ENCODE measurements around the gene ZNF507.

Gene ZNF507

GRCh38 chr19:32345261-32346207 is at the start of gene ZNF507:
Gene ZNF507, plus strand, starts transcription at chr19:32345610. Its CDS starts 7,221 bp downstream, at chr19:32352831.
- Histone ChIP-seq H3K4me3 (peak within 1 kb of the TSS; percentile 66 to 97 (median 81)), H3K27ac (peak within 1 kb of the TSS; percentile 69 to 93 (median 86))

GRCh38 chr19:32296694-32297093 is 48.7 kb upstream of the ZNF507 start:
- H3K4me3 ChIP-seq: no peak overlapping the region
- H3K27ac ChIP-seq: no peak overlapping the region

- Histone ChIP-seq H3K4me3 (no peak overlapping the region), H3K27ac (no peak overlapping the region)
Observed at GRCh38 chr19:32302778-32303177, 42.6 kb upstream of the ZNF507 start.

GRCh38 chr19:32303193-32303592 is 42.2 kb upstream of the ZNF507 start:
- Histone ChIP-seq H3K4me3 (no peak overlapping the region), H3K27ac (no peak overlapping the region)

- no peak overlapping the region for H3K4me3 ChIP-seq
- H3K27ac ChIP-seq: no peak overlapping the region
Observed at GRCh38 chr19:32307591-32307990, 37.8 kb upstream of the ZNF507 start.

- Histone ChIP-seq H3K4me3 (no peak overlapping the region), H3K27ac (no peak overlapping the region)
Observed at GRCh38 chr19:32308431-32309077, 36.9 kb upstream of the ZNF507 start.

- Histone ChIP-seq H3K27ac (no peak overlapping the region), H3K4me3 (no peak overlapping the region)
Observed at GRCh38 chr19:32309711-32310390, 35.6 kb upstream of the ZNF507 start.

- Histone ChIP-seq H3K27ac (no peak overlapping the region), H3K4me3 (no peak overlapping the region)
Observed at GRCh38 chr19:32311371-32311770, 34.0 kb upstream of the ZNF507 start.

- Histone ChIP-seq H3K4me3 (no peak overlapping the region), H3K27ac (no peak overlapping the region)
Observed at GRCh38 chr19:32313569-32314265, 31.7 kb upstream of the ZNF507 start.

GRCh38 chr19:32316034-32316433 is 29.4 kb upstream of the ZNF507 start:
- Histone ChIP-seq H3K27ac (no peak overlapping the region), H3K4me3 (no peak overlapping the region)

- H3K4me3 ChIP-seq: no peak overlapping the region
- H3K27ac ChIP-seq: no peak overlapping the region
Observed at GRCh38 chr19:32317086-32317485, 28.3 kb upstream of the ZNF507 start.

GRCh38 chr19:32318884-32319520 is 26.4 kb upstream of the ZNF507 start:
- no peak overlapping the region for H3K4me3 ChIP-seq
- H3K27ac ChIP-seq: no peak overlapping the region

- Histone ChIP-seq H3K27ac (no peak overlapping the region), H3K4me3 (no peak overlapping the region)
Observed at GRCh38 chr19:32322541-32322940, 22.9 kb upstream of the ZNF507 start.

- Histone ChIP-seq H3K27ac (no peak overlapping the region), H3K4me3 (no peak overlapping the region)
Observed at GRCh38 chr19:32324631-32325285, 20.7 kb upstream of the ZNF507 start.

- H3K27ac ChIP-seq: no peak overlapping the region
- no peak overlapping the region for H3K4me3 ChIP-seq
Observed at GRCh38 chr19:32330213-32330857, 15.1 kb upstream of the ZNF507 start.

- H3K4me3 ChIP-seq: no peak overlapping the region
Observed at GRCh38 chr19:32333227-32333626, 12.2 kb upstream of the ZNF507 start.

GRCh38 chr19:32336259-32337083 is 8.9 kb upstream of the ZNF507 start:
- no peak overlapping the region for H3K4me3 ChIP-seq
- peak overlapping the region in 1 of 21 experiments; percentile 28 for H3K27ac ChIP-seq

More at GRCh38 chr19:32333227-32333626, 12.2 kb upstream of the ZNF507 start:
- H3K27ac ChIP-seq: no peak overlapping the region

All from skin epidermis (tissue), 12 donors.